ENCODE results near the gene DENND1A.

DNA sequence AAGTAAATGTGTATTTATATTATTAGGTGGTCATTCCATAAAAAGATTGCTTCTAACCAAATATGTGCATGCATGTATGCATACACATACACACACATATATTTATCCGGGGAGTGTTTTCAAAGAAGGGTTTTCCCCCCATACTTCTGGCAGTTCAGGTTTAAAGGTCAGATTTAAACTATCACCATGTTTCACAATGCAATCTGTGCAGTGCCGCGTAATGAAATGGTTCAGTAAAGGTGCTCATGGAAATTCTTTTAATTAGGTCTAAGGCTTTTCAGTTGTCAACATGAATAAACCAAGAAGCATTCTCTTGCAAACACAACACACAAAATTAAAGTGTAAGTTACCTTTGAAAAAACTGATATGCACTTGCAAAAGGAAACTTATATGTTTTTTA is 362.9 kb downstream of the DENND1A start:
- TF ChIP-seq GATA2 (IDR thresholded peaks at IDR 0.05; ENCODE audit: low read depth, low read length) (no peak), GATA3 (IDR thresholded peaks at IDR 0.05; ENCODE audit: low read depth, low read length) (no peak)

Measured in SH-SY5Y (cell line).